ENCODE data around the gene MED9. TPM values are rescaled to one million over a fixed set of nuclear protein-coding genes. Genes with fewer than 3 reads are reported as not detected.

Gene MED9
- total RNA-seq, 1 donor from 2014 or later, result 20.1 TPM

GRCh38 chr17:17539591-17539990 is 62.8 kb downstream of the MED9 start:
- no peaks in the 10 kb centered on the region for H3K36me3 Mint-ChIP-seq
- no peak overlapping the region for H3K4me3 Mint-ChIP-seq
- H3K9me3 Mint-ChIP-seq, result no peaks in the 10 kb centered on the region
- peaks cover 8% of the 10 kb centered on the region for H3K4me1 Mint-ChIP-seq
- no peak for DNase-seq (ENCODE audit: low spot score in 2 of 2, unreplicated experiment in 2 of 2)
- H3K27ac Mint-ChIP-seq, result no peak overlapping the region
- no peaks in the 10 kb centered on the region for H3K27me3 Mint-ChIP-seq (ENCODE audit: low read depth)
- no peak for TF ChIP-seq CTCF (IDR thresholded peaks at IDR 0.05; ENCODE audit: unreplicated experiment)

- H3K4me1 Mint-ChIP-seq, result peaks cover 8% of the 10 kb centered on the region
- no peak for TF ChIP-seq CTCF (IDR thresholded peaks at IDR 0.05; ENCODE audit: unreplicated experiment)
- no peak for DNase-seq (ENCODE audit: low spot score in 2 of 2, unreplicated experiment in 2 of 2)
- H3K27me3 Mint-ChIP-seq (ENCODE audit: low read depth), result no peaks in the 10 kb centered on the region
- no peak overlapping the region for H3K4me3 Mint-ChIP-seq
- no peak overlapping the region for H3K27ac Mint-ChIP-seq
- H3K36me3 Mint-ChIP-seq, result no peaks in the 10 kb centered on the region
- no peaks in the 10 kb centered on the region for H3K9me3 Mint-ChIP-seq
These were observed 63.6 kb downstream of the MED9 start for GRCh38 chr17:17540278-17540906.

- no peak overlapping the region for H3K27ac Mint-ChIP-seq
- TF ChIP-seq CTCF (IDR thresholded peaks at IDR 0.05; ENCODE audit: unreplicated experiment), result no peak
- H3K27me3 Mint-ChIP-seq (ENCODE audit: low read depth), result no peaks in the 10 kb centered on the region
- H3K4me3 Mint-ChIP-seq, result no peak overlapping the region
- no peaks in the 10 kb centered on the region for H3K9me3 Mint-ChIP-seq
- peaks cover 8% of the 10 kb centered on the region for H3K4me1 Mint-ChIP-seq
- no peak for DNase-seq (ENCODE audit: low spot score in 2 of 2, unreplicated experiment in 2 of 2)
- H3K36me3 Mint-ChIP-seq, result no peaks in the 10 kb centered on the region
These were observed 64.3 kb downstream of the MED9 start for GRCh38 chr17:17540935-17541639.

GRCh38 chr17:17541640-17542001 is 64.8 kb downstream of the MED9 start:
- Mint-ChIP-seq H3K36me3 (no peaks in the 10 kb centered on the region), H3K9me3 (no peaks in the 10 kb centered on the region), H3K4me1 (peaks cover 9% of the 10 kb centered on the region), H3K4me3 (no peak overlapping the region), H3K27ac (no peak overlapping the region), H3K27me3 (ENCODE audit: low read depth) (no peaks in the 10 kb centered on the region)
- no peak for DNase-seq (ENCODE audit: low spot score in 2 of 2, unreplicated experiment in 2 of 2)
- TF ChIP-seq CTCF (IDR thresholded peaks at IDR 0.05; ENCODE audit: unreplicated experiment), result no peak

Other genes starting within 250 kb of the MED9 start
- gene FLCN, start 239.8 kb upstream of the MED9 start, total RNA-seq, result 50.4 to 57.2 TPM (median 53.0 TPM) in 3 replicates
- 57.8 to 65.0 TPM (median 63.5 TPM) in 3 replicates for gene COPS3, start 195.8 kb upstream of the MED9 start, total RNA-seq
- gene NT5M, start 173.6 kb upstream of the MED9 start, total RNA-seq, result 4.6 to 7.2 TPM (median 7.1 TPM) in 3 replicates
- gene RASD1, start 19.4 kb downstream of the MED9 start, total RNA-seq, result 1.9 to 2.8 TPM (median 2.1 TPM) in 3 replicates
- gene PEMT, start 114.7 kb downstream of the MED9 start, total RNA-seq, result 37.0 to 41.9 TPM (median 37.5 TPM) in 3 replicates
- gene RAI1, start 204.5 kb downstream of the MED9 start, total RNA-seq, result 127 to 137 TPM (median 129 TPM) in 3 replicates